D721Med (cell line): ENCODE measurements around the gene NEURL1.

Experiments
- DNase-seq: peaks from one replicate; pipeline ENCODE4 v3.0.0; 2011; ENCODE audit warnings: low spot score; ENCODE audit not compliant: insufficient read length
- FAIRE-seq: peaks from 2 replicates; lab custom pipeline; 2011; peaks lifted over from hg19 to GRCh38; lab: Jason Lieb, UNC
- CTCF ChIP-seq: IDR thresholded peaks from 2 replicates; pipeline ENCODE4 v1.5.1; 2012; ENCODE audit warnings: mild to moderate bottlenecking, control low read depth; ENCODE audit not compliant: insufficient read depth; ENCODE audit errors: missing control alignments

NEURL1 gene

DNA sequence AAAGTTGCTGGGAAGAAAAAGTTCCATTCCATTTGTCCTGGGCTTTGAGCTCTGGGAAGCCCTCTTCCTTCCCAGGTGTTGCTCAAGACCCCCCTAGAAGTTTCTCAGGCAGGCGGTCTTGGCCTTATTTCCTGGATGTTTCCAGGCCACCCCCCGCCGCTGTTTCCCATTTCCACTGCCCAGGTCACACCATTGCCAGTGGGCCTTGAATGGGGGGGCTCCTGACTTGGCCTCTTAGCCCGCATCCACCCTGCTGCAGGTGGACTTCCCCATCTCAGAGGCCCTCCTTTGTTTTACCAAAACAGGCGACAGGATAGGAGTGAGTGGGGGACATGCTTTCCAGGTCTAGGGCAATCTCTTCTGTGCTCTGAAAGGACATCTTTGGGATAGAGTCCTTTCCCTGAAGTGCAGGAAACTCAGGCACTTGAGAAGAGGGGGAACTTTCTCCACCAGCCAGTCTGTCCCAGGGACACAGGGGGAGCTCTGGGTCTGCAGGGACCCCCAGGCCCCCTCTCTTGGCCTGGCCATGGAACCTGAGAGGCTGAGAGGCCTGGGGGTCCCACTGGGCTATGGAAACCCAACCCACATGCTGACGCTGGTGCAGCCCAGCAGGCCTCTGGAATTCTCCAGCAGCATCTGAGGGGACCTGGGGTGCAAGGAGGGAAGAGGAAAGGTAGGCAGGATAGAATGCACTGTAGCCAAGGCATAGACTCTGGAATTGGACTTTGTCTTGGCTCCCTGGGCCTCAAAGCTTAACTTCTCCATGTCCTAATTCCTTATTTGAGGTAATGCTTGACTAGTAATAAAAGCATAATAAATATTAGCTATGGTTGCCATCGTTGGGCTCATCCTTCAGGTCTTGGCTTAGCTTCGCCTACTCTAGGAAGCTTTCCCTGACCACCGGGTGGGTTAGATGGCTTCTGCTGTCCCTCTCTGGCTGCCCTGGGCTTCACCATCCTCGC is 17.6 kb downstream of the NEURL1 start:
- DNase-seq, result no peak
- FAIRE-seq, result no peak
- TF ChIP-seq CTCF, result no peak

DNA sequence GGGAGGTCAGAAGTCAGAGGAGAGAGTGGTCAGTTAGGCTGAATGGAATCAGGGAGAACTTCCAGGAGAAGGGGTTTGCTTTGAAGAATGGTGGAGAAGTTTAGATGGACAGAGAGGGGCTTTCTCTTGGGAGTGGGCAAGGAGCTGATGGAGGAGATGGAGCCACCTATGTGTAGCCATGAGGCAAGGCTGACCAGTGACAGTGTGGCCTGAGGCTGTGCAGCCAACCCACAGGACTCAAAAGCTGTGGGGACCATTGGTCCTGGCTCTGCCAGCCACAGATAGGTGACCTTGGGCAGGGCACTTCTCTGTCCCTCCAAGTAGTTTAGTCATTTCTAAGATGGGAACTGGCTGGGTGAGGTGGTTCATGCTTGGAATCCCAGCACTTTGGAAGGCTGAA is 18.7 kb downstream of the NEURL1 start:
- DNase-seq (no peak), FAIRE-seq (no peak)
- TF ChIP-seq CTCF, result no peak

GRCh38 chr10:103512591-103513379 is 19.3 kb downstream of the NEURL1 start:
- no peak for FAIRE-seq
- TF ChIP-seq CTCF, result no peak
- DNase-seq, result no peak

DNA sequence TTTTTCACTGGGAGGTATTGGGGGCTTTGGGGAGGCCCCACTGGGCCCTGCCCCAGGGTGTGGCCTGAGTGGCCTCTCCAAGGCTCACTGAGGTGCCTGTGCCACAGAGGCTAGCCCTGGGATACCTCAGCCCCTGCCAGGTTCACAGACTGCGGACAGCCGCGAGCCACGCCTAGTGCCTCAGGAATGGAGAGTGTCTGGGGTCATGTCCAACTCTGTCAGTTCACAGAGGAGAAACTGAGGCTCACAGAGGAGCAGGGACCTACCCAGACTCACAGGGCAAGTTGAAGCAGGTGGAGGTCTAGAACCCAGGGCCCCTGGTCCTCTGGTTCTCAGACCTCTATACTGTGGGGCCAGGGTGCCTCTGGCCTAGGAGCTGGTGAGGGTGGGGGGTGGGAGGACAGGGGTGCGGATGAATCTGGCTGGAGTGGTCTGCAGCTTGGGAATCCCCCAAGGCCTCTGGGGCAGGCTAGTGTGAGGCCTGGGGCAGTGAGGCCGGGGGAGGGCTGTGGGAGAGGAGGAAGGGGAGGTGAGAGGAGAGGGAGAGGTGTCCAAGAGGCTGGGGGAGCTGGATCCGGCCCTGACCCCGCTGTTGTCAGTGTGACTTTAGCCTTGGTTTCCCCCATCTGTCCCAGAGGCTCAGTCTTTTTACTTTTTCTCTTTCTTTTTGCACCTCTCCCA is 20.0 kb downstream of the NEURL1 start:
- DNase-seq (no peak), FAIRE-seq (no peak)
- no peak for TF ChIP-seq CTCF

DNA sequence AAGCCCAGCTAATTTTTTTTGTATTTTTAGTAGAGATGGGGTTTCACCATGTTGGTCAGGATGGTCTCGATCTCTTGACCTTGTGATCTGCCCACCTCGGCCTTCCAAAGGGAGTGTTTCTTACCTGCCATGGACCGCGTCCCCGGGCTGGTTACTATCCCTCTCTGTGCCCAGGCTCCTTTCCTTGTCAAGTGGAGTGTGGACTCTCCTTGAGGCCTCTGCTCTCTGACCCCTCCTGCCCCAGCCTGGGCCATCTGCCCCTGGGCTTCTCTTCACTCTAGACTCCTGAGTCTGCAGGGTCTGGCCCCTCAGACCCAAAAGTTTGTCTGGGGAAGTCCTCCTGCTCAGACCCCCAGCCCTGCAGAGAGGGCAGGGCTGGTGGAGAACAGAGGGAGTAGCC is 20.7 kb downstream of the NEURL1 start:
- TF ChIP-seq CTCF, result no peak
- FAIRE-seq (no peak), DNase-seq (no peak)

GRCh38 chr10:103517234-103518085 is 24.0 kb downstream of the NEURL1 start:
- FAIRE-seq (no peak), DNase-seq (no peak)
- TF ChIP-seq CTCF, result no peak
